Suprapubic skin (tissue), 3 donors: ENCODE measurements around the gene TALDO1.

Experiments
- EP300 ChIP-seq: sonication (generic); formaldehyde crosslinking; IDR thresholded peaks from one replicate; pipeline ENCODE4 v1.6.1; 2017; ENCODE audit warnings: antibody characterized with exemption
- TF ChIP-seq, protein P1 (sequence below), 2 donors: fragments of 200-600 bp in 1 of 2; fragments of 450-650 bp in 1 of 2; sonication (generic) in 1 of 2; IDR thresholded peaks; one replicate each; pipeline ENCODE4 v1.5.1; 2016 to 2019; ENCODE audit warnings: antibody characterized with exemption in 2 of 2, mild to moderate bottlenecking in 1 of 2, moderate library complexity in 1 of 2

DNA sequence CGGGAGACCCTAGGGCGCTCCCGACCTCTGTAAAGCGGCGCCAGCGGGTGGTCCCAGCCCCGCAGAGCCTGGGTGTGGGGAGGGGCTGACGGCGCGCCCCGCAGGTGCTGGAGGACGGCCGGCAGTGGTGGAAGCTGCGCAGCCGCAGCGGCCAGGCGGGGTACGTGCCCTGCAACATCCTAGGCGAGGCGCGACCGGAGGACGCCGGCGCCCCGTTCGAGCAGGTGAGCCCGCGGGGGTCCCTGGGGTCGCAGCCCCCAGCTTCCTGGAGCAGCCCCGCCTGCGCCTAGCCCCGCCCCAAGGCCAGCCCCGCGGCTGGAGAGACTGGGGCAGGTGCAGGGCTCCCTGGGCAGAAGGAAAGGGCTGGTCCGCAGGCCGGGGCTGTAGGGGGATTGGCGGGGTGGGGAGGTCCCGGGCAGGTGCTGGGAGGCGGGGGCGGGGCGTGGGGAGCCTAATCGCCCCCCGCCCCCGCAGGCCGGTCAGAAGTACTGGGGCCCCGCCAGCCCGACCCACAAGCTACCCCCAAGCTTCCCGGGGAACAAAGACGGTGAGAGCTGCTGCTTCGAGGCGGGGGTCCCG is 21.6 kb upstream of the TALDO1 start:
- no peak for TF ChIP-seq EP300
- TF ChIP-seq, protein P1, sequence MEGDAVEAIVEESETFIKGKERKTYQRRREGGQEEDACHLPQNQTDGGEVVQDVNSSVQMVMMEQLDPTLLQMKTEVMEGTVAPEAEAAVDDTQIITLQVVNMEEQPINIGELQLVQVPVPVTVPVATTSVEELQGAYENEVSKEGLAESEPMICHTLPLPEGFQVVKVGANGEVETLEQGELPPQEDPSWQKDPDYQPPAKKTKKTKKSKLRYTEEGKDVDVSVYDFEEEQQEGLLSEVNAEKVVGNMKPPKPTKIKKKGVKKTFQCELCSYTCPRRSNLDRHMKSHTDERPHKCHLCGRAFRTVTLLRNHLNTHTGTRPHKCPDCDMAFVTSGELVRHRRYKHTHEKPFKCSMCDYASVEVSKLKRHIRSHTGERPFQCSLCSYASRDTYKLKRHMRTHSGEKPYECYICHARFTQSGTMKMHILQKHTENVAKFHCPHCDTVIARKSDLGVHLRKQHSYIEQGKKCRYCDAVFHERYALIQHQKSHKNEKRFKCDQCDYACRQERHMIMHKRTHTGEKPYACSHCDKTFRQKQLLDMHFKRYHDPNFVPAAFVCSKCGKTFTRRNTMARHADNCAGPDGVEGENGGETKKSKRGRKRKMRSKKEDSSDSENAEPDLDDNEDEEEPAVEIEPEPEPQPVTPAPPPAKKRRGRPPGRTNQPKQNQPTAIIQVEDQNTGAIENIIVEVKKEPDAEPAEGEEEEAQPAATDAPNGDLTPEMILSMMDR (IDR thresholded peaks at IDR 0.05) = no peak
